Upper lobe of left lung (tissue), 4 donors: ENCODE measurements around the gene HAUS5.

Source experiments
- POLR2A ChIP-seq, 4 donors: fragments of 450-650 bp; IDR thresholded peaks; one replicate each; pipeline ENCODE4 v1.5.1; 2016 to 2017; ENCODE audit warnings: antibody characterized with exemption in 4 of 4, mild to moderate bottlenecking in 2 of 4
- POLR2AphosphoS5 ChIP-seq, 2 donors: sonication (generic); formaldehyde crosslinking; IDR thresholded peaks; one replicate each; pipeline ENCODE4 v1.5.1; 2017; ENCODE audit warnings: antibody characterized with exemption in 2 of 2
- TF ChIP-seq, protein P1 (sequence below), 6 experiments: fragments of 450-650 bp in 4 of 6; fragments of 200-600 bp in 2 of 6; sonication (generic) in 2 of 6; IDR thresholded peaks; one replicate each; pipeline ENCODE4 v1.5.1; 2016 to 2019; ENCODE audit warnings: antibody characterized with exemption in 6 of 6

DNA sequence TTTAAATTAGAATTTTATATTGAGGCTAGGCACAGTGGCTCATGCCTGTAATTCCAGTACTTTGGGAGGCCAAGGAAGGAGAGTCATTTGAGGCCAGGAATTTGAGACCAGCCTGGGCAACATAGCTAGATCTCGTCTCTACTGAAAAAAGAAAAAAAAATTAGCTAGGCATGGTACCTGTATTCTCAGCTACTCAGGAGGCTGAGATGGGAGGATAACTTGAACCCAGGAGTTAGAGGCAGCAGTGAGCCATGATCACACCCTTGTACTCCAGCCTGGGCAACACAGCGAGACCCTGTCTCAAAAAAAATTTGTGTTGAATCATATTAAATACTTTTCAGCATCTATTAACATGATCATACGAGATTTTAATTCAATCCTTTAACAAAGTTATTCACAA is 21.7 kb upstream of the HAUS5 start:
- TF ChIP-seq, protein P1, sequence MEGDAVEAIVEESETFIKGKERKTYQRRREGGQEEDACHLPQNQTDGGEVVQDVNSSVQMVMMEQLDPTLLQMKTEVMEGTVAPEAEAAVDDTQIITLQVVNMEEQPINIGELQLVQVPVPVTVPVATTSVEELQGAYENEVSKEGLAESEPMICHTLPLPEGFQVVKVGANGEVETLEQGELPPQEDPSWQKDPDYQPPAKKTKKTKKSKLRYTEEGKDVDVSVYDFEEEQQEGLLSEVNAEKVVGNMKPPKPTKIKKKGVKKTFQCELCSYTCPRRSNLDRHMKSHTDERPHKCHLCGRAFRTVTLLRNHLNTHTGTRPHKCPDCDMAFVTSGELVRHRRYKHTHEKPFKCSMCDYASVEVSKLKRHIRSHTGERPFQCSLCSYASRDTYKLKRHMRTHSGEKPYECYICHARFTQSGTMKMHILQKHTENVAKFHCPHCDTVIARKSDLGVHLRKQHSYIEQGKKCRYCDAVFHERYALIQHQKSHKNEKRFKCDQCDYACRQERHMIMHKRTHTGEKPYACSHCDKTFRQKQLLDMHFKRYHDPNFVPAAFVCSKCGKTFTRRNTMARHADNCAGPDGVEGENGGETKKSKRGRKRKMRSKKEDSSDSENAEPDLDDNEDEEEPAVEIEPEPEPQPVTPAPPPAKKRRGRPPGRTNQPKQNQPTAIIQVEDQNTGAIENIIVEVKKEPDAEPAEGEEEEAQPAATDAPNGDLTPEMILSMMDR (IDR thresholded peaks at IDR 0.05), result no peak
- TF ChIP-seq POLR2A (IDR thresholded peaks at IDR 0.05), result no peak
- no peak for TF ChIP-seq POLR2AphosphoS5 (IDR thresholded peaks at IDR 0.05)
